K562 (cell line): ENCODE measurements around the gene ADORA3. TPM values are rescaled to one million over a fixed set of nuclear protein-coding genes. Genes with fewer than 3 reads are reported as not detected.

Source experiments
- ATAC-seq: fragments of 200-7000 bp; cut with Tn5 transposase; 3 replicates; pipeline ENCODE4 v1.9.1; 2020; ENCODE audit warnings: moderate library complexity
- BruUV-seq: library from RNA; stranded (reverse); fragments of 400-500 nt; replicated peaks from 2 replicates; lab custom pipeline; 2021; lab: Mats Ljungman, UMichigan
- CTCF ChIA-PET: fragments of 300-600 bp; formaldehyde crosslinking; extraction: SDS; loops from one replicate; lab custom pipeline; 2021; ENCODE audit warnings: low intra/inter-chr PET ratio; lab: Yijun Ruan, JAX
- POLR2A ChIA-PET: fragments of 300-600, 350-650 bp; sonication (Branson Sonifier 250); formaldehyde crosslinking; extraction: SDS; loops from one replicate; lab custom pipeline; 2021; ENCODE audit warnings: antibody characterized with exemption, inconsistent platforms; lab: Yijun Ruan, JAX
- DNase-seq, 4 experiments: peaks; one replicate each; pipeline versions ENCODE4 v3.0.0 to v3.0.0-alpha.2; 2011 to 2018; ENCODE audit warnings: low spot score in 3 of 4, mixed read lengths in 3 of 4; ENCODE audit errors: extremely low read depth in 1 of 4
- FAIRE-seq: peaks from 2 replicates; lab custom pipeline; 2011; peaks lifted over from hg19 to GRCh38; lab: Jason Lieb, UNC
- H2AFZ ChIP-seq: 2 replicates; pipeline ENCODE4 v1.6.0; 2011; ENCODE audit warnings: low read depth, low read length, control low read depth, inconsistent platforms
- H3K27ac ChIP-seq: fragments of 200-600 bp; 3 replicates; pipeline ENCODE4 v1.8.0; 2011; ENCODE audit warnings: low read depth, mild to moderate bottlenecking, control low read depth, inconsistent platforms, low read length, moderate library complexity, mixed read lengths; ENCODE audit errors: extremely low read depth
- H3K27me3 ChIP-seq, 2 experiments: fragments of 300-600 bp in 1 of 2; 2 replicates in 1 of 2; 3 replicates in 1 of 2; pipeline versions ENCODE4 v1.6.0 to v1.8.0; 2011; ENCODE audit warnings: inconsistent platforms in 2 of 2, low read length in 2 of 2, mild to moderate bottlenecking in 1 of 2, mixed read lengths in 1 of 2, moderate library complexity in 1 of 2; ENCODE audit not compliant: control insufficient read depth in 2 of 2, insufficient read depth in 2 of 2
- H3K36me3 ChIP-seq: fragments of 300-600 bp; 3 replicates; pipeline ENCODE4 v1.8.0; 2011; ENCODE audit warnings: mild to moderate bottlenecking, low read length, inconsistent platforms; ENCODE audit not compliant: control insufficient read depth, insufficient read depth
- H3K4me1 ChIP-seq, 2 experiments: fragments of 200-600 bp in 1 of 2; replicated peaks in 1 of 2; 2 replicates in 1 of 2; 3 replicates in 1 of 2; pipeline versions ENCODE4 v1.5.1 to v1.8.0; 2011; ENCODE audit warnings: inconsistent platforms in 2 of 2, low read length in 2 of 2, mild to moderate bottlenecking in 1 of 2, mixed read lengths in 1 of 2, moderate library complexity in 1 of 2; ENCODE audit not compliant: control insufficient read depth in 2 of 2, insufficient read depth in 2 of 2
- H3K4me2 ChIP-seq: 2 replicates; pipeline ENCODE4 v1.6.1; 2011; ENCODE audit warnings: low read length, control low read depth, inconsistent platforms, mixed read lengths; ENCODE audit not compliant: insufficient read depth
- H3K4me3 ChIP-seq: fragments of 200-600 bp; sonication (generic), shearing (Covaris generic); 2 replicates; pipeline ENCODE4 v1.5.1; 2016; ENCODE audit warnings: control low read depth, inconsistent platforms
- H3K79me2 ChIP-seq: fragments of 200-600 bp; 3 replicates; pipeline ENCODE4 v1.8.0; 2011; ENCODE audit warnings: low read length, inconsistent platforms; ENCODE audit not compliant: control insufficient read depth, insufficient read depth
- H3K9ac ChIP-seq, 2 experiments: 2 replicates each; pipeline versions ENCODE4 v1.6.0 to v1.6.1; 2011; ENCODE audit warnings: low read depth in 2 of 2, low read length in 2 of 2, control low read depth in 1 of 2, inconsistent platforms in 1 of 2, mild to moderate bottlenecking in 1 of 2, mixed read lengths in 1 of 2; ENCODE audit not compliant: insufficient read depth in 1 of 2
- H3K9me1 ChIP-seq: one replicate; pipeline ENCODE4 v1.6.0; 2011; ENCODE audit warnings: inconsistent platforms, mild to moderate bottlenecking, low read length, moderate library complexity; ENCODE audit not compliant: control insufficient read depth, insufficient read depth
- H3K9me3 ChIP-seq: replicated peaks from 2 replicates; pipeline ENCODE4 v1.5.1; 2011; ENCODE audit warnings: low read depth, low read length, inconsistent platforms; ENCODE audit not compliant: control insufficient read depth, insufficient read depth
- H4K20me1 ChIP-seq: replicated peaks from 2 replicates; pipeline ENCODE4 v1.6.1; 2011; ENCODE audit warnings: low read length, inconsistent platforms, mixed read lengths; ENCODE audit not compliant: control insufficient read depth, insufficient read depth
- CHAMP1 ChIP-seq: fragments of 450-650 bp; IDR thresholded peaks from 2 replicates; pipeline ENCODE4 v1.6.1; 2016; ENCODE audit warnings: mild to moderate bottlenecking
- FOXP4 ChIP-seq: sonication (generic); formaldehyde crosslinking; IDR thresholded peaks from 2 replicates; pipeline ENCODE4 v1.8.0; 2022; ENCODE audit warnings: mild to moderate bottlenecking, missing genetic modification reagents, borderline replicate concordance
- GMEB1 ChIP-seq: fragments of 250-450 bp; sonication (Bioruptor Pico); IDR thresholded peaks from 2 replicates; pipeline ENCODE4 v1.4.0; 2020; ENCODE audit warnings: mild to moderate bottlenecking
- HDAC8 ChIP-seq: fragments of 450-650 bp; IDR thresholded peaks from 2 replicates; pipeline ENCODE4 v1.6.1; 2016; ENCODE audit warnings: mild to moderate bottlenecking, missing genetic modification characterization, moderate library complexity, missing compliant biosample characterization
- NFE2 ChIP-seq: IDR thresholded peaks from 2 replicates; pipeline ENCODE4 v1.6.1; 2014; ENCODE audit warnings: antibody characterized with exemption, low read depth
- PCBP1 ChIP-seq: fragments of 200-400 bp; formaldehyde crosslinking; IDR thresholded peaks from 2 replicates; pipeline ENCODE4 v1.6.1; 2018; ENCODE audit warnings: mild to moderate bottlenecking, low read depth, low read length; ENCODE audit not compliant: poor library complexity, severe bottlenecking
- RAD51 ChIP-seq: fragments of 450-650 bp; IDR thresholded peaks from 2 replicates; pipeline ENCODE4 v1.7.1; 2016; ENCODE audit warnings: low read depth, mild to moderate bottlenecking, borderline replicate concordance
- TGIF2 ChIP-seq: sonication (generic); formaldehyde crosslinking; IDR thresholded peaks from 2 replicates; pipeline ENCODE4 v1.8.1; 2022; ENCODE audit warnings: mild to moderate bottlenecking, missing genetic modification reagents, moderate library complexity
- ZNF518B ChIP-seq: fragments of 250-450 bp; sonication (Bioruptor Pico); IDR thresholded peaks from 2 replicates; pipeline ENCODE4 v1.5.0; 2021; ENCODE audit warnings: mild to moderate bottlenecking, moderate library complexity
- WGBS: fragments of 100-300 bp; shearing (Covaris generic); methylation state at CpG from one replicate; pipeline ENCODE4 v1.1.6; 2016; ENCODE audit warnings: low coverage, mixed read lengths; ENCODE audit not compliant: insufficient coverage; ENCODE audit errors: missing lambda C conversion rate; 5-methylcytosine and 5-hydroxymethylcytosine counted together
- in situ Hi-C: fragments of 300-500 bp; cut with MboI; formaldehyde crosslinking; loops from 4 replicates; pipeline ENCODE4 v1.15.0; 2018; ENCODE audit warnings: inconsistent platforms, mixed read lengths
- intact Hi-C: fragments of 100-400 bp; cut with micrococcal nuclease; formaldehyde crosslinking; loops from 2 replicates; pipeline ENCODE4 v1.14.2; 2022
- polyA plus RNA-seq, 8 experiments: library from polyadenylated mRNA; depleted of rRNA in 4 of 8; stranded (reverse) in 5 of 8; unstranded in 3 of 8; fragments of >200 nt; fragmentation: Nextera tagmentation in 2 of 8; fragmentation: Illumina TruSeq in 1 of 8; extraction: Ambion mirVana in 2 of 8; extraction: Trizol in 1 of 8; gene quantifications; 2 replicates each; pipeline versions ENCODE4 v1.2.1 to v1.2.3, GENCODE V29; 2011 to 2014; ENCODE audit warnings: inconsistent platforms in 1 of 8, missing spikeins in 1 of 8
- total RNA-seq, 7 experiments: library from RNA; depleted of rRNA in 6 of 7; stranded (reverse); fragments of >200 nt in 6 of 7; fragmentation: Illumina TruSeq in 2 of 7; extraction: Trizol in 2 of 7; gene quantifications; 2 replicates each; pipeline versions ENCODE4 v1.2.1 to v1.2.3, GENCODE V29; 2011 to 2021; ENCODE audit warnings: low replicate concordance in 1 of 7
- TF ChIP-seq, protein P1 (sequence below): sonication (generic); formaldehyde crosslinking; IDR thresholded peaks from 2 replicates; pipeline ENCODE4 v1.8.0; 2022; ENCODE audit warnings: missing genetic modification reagents, mild to moderate bottlenecking, borderline replicate concordance

The ADORA3 gene
- total and polyA plus RNA-seq, 9 of the 15 experiments (the other 6 are each of a cell fraction or from before 2014, with no cell fraction given) = 0.09 to 0.35 (median 0.16) TPM; not detected in 3

GRCh38 chr1:111475701-111476100 lies 27.7 kb downstream of the ADORA3 start (continued):
- TF ChIP-seq CHAMP1 (no peak), RAD51 (no peak), GMEB1 (no peak), HDAC8 (no peak), NFE2 (no peak)
- TF ChIP-seq, protein P1, sequence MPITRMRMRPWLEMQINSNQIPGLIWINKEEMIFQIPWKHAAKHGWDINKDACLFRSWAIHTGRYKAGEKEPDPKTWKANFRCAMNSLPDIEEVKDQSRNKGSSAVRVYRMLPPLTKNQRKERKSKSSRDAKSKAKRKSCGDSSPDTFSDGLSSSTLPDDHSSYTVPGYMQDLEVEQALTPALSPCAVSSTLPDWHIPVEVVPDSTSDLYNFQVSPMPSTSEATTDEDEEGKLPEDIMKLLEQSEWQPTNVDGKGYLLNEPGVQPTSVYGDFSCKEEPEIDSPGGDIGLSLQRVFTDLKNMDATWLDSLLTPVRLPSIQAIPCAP = no peak

DNA sequence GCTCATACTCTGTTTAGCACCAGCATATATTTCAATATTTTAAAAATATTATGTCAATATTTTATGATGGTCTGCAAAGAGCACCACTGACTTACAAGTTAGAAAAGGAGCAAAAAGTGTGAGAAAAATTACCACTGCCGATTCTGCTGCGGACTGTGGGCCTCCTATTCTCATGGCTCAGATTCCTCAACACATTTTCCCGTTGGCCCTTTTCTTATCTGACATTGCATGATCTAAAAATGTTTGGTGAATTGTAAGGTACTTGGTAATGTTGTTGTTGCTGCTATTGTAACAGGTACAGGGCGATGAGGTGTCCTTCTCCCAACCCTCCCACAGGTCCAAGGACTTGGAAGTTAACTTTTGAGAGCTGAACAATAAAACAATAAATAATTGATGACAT lies 28.9 kb downstream of the ADORA3 start:
- DNase-seq = no peak
- 52% methylated on average over 4 of the region's 4 CpGs for WGBS
- H2AFZ ChIP-seq = no peak overlapping the region
- FAIRE-seq = no peak
- ChIA-PET CTCF (no interaction called here), POLR2A (interaction anchor here (0.8 to 1.0 kb wide), 2 partner anchors 10 to 21 kb away, joined by 3 read pairs; no protein-coding TSS in a partner anchor)
- no peak overlapping the region for H3K4me3 ChIP-seq
- no peak for ATAC-seq
- H3K79me2 ChIP-seq = no peaks in the 10 kb centered on the region
- no peaks in the 10 kb centered on the region for H3K9me3 ChIP-seq
- no peaks in the 10 kb centered on the region for H3K27me3 ChIP-seq
- no peak overlapping the region for H3K9ac ChIP-seq
- intact Hi-C loops = no loop called here
- in situ Hi-C loops = no loop called here
- no peaks in the 10 kb centered on the region; the same call in 1 of the 2 replicates for H4K20me1 ChIP-seq
- no peak overlapping the region for H3K27ac ChIP-seq
- no peak overlapping the region for H3K4me2 ChIP-seq
- H3K9me1 ChIP-seq = no peaks in the 10 kb centered on the region
- peaks cover 16% of the 10 kb centered on the region; the same call in 2 of the 3 replicates for H3K36me3 ChIP-seq
- no TSS peak for BruUV-seq
- peaks cover 0 to 14% of the 10 kb centered on the region in 2 experiments; a peak in 3 of 5 replicates for H3K4me1 ChIP-seq
- TF ChIP-seq TGIF2 (CRISPR knock-in tag) (no peak), ZNF518B (no peak), FOXP4 (no peak), PCBP1 (no peak)
